HG02970 (cell line): ENCODE measurements around the gene GRM2.

Experiments used
- ATAC-seq: cut with Tn5 transposase; IDR thresholded peaks from one replicate; pipeline ENCODE4 v1.9.1; 2021; ENCODE audit warnings: mild to moderate bottlenecking, moderate library complexity, moderate number of reproducible peaks; ENCODE audit not compliant: unreplicated experiment, low FRiP score

The GRM2 gene

DNA sequence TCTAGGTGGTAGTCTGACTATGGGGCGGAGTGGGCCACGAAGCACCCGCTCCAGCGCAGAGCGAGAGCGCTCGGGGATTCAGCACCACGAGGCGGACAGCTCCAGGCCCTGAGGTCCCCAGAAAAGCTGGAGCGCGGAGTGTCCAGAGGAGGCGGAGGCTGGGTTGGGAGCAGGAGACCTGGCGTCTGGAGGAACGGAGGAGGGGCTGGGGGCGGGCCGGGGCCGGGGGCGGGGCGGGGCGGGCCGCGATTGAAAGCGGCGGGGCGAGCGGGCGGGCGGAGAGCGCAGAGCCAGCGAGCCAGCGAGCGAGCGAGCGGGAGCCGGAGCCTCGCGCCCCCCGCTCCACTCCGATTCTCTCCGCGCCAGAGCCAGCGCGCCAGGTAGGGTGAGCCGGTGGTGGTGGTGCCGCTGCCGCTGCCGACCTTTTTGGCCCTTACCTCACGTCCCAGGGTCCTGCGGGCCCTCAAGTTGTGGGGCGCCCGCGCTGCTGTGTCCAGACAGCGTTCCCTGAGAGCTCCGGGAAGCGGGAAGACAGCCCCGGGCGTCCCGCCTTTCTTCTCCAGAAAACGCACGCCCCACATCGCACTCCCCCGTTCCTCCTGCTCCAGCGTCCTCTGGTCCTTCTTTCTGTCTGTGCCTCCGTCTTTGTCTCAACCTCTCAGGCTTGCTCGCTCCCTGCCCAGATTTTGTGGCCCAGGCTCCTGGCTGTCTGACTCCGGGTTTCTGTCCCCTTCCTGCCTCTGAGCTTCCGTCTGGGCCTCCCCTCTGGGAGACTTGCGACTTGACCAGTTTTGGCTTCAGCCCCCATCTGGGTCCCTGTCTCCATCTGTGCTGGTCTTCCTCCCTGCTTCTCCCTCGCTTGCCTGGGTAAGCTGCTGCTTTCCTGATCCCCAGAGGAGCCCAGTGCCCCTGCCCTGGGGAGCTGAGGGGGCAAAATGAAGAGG, at the start of gene GRM2:
GRM2 (plus strand) TSS at position 281 of the 944 bp plus-strand sequence. CDS start 1,916 bp downstream, outside the sequence.
- ATAC-seq: no peak

GRCh38 chr3:51657234-51657633, 49.6 kb upstream of the GRM2 start:
- ATAC-seq: no peak

GRCh38 chr3:51659942-51660341, 46.9 kb upstream of the GRM2 start:
- ATAC-seq: no peak

- no peak for ATAC-seq
Observed at GRCh38 chr3:51662456-51662855, 44.4 kb upstream of the GRM2 start.

- no peak for ATAC-seq
Observed at GRCh38 chr3:51668756-51669155, 38.1 kb upstream of the GRM2 start.

GRCh38 chr3:51669241-51670052, 37.4 kb upstream of the GRM2 start:
- no peak for ATAC-seq

- no peak for ATAC-seq
Observed at GRCh38 chr3:51670053-51670822, 36.6 kb upstream of the GRM2 start.

- ATAC-seq: peak; percentile 78
Observed at GRCh38 chr3:51670823-51671733, 35.8 kb upstream of the GRM2 start, which contains the start of gene TEX264. TEX264 (plus strand) TSS chr3:51671252; CDS start chr3:51674305, 3,053 bp downstream.

- peak; percentile 38 for ATAC-seq
Observed at GRCh38 chr3:51671734-51672475, 35.0 kb upstream of the GRM2 start.

DNA sequence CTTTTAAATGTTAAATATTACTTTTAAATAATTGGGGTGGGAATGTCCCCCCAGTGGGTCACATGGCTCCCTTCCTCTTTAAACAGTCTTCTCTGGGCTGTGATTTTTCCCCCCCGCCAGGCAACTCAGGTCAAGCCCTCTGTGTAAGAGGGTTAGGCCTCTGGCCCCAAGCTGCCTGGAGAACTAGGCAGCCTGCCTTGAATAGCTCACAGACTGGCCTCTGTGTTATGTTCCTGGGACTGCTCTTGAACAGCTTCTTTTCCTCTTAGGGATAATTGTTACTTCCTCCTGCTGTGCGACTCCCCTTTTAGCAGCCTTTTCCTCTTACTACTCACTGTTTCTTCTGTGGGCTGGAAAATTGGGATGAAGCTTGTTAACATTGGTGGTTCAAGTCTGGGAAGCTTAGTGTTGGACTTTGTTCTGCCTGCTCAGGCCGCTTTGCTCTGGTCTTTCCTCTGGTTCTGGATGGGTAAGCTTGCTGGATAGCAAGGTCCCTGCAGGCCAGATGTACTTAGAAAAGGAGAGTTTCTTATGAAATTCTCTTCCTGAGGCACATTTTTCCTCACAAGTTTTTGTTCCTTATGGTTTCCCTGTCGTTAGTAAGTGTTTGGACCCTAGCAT, 33.6 kb upstream of the GRM2 start:
- no peak for ATAC-seq

GRCh38 chr3:51673802-51674654, 32.8 kb upstream of the GRM2 start:
- ATAC-seq: no peak

GRCh38 chr3:51675201-51675611, 31.7 kb upstream of the GRM2 start:
- no peak for ATAC-seq

DNA sequence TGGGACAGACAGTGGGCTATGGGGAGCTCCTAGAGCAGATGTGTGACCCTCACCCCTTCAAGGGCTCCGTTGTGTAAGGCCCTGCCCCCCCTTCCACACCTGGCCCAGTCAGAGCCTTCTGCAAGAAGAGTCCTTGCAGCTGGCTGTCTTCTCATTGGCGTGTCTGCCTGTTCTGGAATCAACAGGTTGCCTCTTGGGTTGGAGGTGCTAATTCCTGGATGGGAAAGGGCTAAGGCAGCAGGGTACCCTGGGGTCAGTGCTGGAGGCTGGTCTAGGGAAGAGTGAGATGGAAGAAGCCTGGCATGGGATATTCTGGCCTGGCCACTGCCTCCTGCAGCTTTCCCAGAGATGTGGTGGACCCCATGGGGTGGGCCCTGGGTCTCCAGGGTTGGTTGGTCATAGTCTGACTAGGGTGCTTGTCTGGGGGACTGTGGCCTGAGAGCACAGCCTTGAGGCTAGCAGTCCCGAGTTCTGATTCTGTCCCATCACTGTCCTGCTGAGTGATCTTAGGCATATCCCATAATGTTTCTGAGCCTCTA, 30.7 kb upstream of the GRM2 start:
- ATAC-seq: no peak

- no peak for ATAC-seq
Observed at GRCh38 chr3:51677358-51677757, 29.5 kb upstream of the GRM2 start.

- no peak for ATAC-seq
Observed at GRCh38 chr3:51678186-51678585, 28.7 kb upstream of the GRM2 start.

- no peak for ATAC-seq
Observed at GRCh38 chr3:51678641-51679040, 28.2 kb upstream of the GRM2 start.

GRCh38 chr3:51679318-51679717, 27.6 kb upstream of the GRM2 start:
- no peak for ATAC-seq
